NCI-H2107 treated with DMSO at 0.1 percent for 48 hours (cell line): Measurements from ENCODE around the gene ANO10.

Experiments
- DNase-seq: peaks from one replicate; lab custom pipeline; 2025; ENCODE audit not compliant: unreplicated experiment; lab: John Stamatoyannopoulos, UW

The ANO10 gene

DNA sequence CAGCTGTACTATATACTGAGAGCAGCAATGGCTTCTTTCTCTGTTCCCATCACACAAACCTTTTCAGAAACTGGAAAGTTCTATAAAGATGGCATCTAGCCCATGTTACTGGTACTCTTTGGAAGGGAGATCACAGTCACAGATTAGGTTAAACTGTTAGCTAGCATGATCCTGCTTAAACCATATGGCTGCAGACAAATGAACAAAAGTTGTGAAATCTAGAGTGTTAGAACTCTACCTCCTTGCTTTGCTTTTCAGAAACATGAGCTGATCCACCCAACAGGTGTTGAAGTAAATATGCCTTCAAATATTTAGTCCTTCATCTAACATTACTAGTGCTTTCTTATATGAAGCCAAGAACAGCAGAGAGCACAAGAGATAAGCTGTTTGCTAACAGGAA lies 232.9 kb downstream of the ANO10 start:
- no peak for DNase-seq

DNA sequence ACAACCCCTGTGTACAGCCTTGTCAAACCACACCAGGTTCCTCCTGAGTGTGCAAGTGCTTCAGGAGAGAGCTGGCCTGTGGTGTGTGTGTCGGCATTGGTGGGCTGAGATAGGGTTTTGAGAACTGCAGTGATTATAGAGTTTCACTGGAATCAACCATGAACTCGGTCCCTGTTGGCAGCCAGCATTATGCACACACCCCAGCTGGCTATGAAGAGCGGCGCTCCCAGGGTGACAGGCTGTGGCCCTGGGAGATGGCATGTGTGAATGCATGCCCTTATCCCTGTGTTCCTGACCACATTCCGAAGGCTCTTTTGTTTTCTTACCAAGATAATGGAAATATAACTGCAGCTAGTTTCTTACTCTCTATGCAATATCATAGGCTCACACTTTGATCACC lies 233.6 kb downstream of the ANO10 start:
- DNase-seq, result no peak

DNA sequence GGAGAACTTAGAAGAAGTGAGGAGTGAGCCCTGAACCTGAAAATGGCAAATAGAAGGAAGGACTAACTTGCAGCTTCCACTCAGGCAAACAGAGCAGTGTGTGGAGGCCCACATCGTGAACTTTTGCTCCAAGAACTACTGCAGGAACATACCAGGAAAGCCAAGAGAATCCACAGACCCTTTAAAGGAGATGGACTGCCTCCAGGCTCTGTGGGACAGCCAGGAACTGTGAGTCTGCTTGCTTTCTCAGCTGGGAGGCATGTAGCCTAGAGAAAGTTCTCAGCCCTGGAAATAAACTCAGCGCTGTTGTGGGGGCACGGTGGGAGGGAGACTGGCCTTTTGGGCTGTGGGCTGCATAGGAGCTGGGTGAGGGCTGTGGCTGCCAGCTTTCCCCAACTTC lies 242.5 kb downstream of the ANO10 start:
- no peak for DNase-seq

DNA sequence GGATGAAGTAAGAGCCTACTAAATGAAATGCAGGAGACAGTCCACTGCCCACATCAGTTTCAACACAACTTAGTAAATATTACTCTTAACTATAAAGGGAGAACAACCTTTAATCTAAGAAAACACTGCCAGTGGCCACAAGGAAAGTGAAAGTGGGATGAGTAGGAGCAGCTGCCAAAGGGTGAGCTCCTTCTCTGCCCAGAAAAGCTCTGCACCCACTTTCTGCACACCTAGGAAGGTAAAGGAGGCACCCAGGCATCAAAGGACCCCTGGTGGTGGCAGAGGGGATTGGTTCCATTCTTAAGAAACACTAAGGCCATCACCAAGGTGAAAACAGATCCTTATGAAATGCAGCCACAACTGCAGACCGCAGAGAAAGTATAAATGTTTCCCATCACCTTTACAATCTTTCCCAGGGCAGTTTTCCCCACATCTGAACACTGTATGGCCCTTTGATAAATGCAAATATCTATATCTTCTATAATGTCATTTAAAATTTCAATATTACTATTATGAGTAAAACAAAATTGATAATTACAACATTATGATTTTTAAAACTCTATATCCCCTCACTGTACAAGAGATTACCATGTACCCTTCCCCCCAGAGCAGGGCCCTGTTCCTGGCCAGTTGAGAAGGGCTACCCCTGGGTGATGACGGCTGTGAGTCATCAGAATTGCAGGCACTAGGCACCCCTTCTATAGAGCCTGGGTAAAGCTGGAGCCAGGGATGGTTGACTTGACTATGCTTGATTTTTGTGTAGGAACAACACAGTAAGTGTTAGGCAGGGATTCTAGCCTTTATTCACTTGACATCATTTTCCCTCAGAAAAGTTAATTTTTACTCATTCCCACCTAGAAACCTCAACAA lies 243.5 kb downstream of the ANO10 start:
- peak; percentile 0 for DNase-seq

DNA sequence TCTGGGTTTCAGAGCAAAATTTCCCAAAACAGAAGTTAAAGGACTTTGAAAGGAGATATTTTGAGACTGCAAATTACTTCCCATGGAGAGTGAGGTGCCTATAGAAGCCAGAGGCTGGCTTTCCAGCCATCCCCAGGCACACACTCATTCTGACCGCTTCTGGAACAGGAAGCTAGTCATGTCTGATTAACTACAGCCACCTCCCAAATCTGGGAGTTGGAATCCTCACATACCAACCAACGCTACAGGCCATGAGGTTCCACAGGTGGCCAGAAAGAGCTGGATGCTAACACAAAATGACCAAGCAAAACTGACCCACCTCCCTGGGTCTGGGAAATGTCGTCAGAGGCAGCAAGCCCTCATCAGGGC lies 248.3 kb downstream of the ANO10 start:
- no peak for DNase-seq

DNA sequence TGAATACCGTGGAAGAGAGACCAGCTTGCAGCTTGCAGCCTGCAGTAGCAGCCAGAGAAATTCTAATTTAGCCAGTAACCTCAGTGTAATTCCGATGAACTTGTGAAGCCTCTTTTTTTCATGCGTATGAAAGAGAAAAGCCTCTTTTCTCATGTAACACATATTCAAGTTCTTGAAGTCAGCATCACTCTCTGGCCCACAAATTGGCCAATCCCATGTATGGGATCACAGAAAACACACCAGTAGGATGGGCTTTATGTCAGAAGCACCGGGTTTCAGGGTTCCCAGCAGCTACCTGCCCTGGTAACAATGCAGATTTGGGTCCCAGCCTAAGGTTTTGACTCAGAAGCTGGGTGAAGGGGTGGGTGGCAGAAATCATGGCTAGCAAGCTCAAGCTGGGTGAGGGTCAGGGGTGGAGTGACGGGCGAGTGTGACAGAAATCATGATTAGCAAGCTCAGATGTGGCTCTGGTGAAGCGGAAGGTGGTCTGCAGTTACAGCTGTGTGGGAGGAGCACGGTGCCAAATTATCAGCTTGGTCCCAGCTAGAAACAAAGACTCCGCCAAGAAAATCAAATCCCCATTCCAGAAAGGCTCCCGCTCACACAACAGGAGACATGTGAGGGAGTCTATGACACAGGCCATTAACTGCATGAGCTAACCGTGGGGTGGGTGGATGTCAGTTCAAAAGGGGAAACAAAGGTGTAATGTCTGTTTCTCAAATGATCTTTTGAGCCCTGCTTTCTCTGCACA lies 248.8 kb downstream of the ANO10 start:
- DNase-seq, result no peak

DNA sequence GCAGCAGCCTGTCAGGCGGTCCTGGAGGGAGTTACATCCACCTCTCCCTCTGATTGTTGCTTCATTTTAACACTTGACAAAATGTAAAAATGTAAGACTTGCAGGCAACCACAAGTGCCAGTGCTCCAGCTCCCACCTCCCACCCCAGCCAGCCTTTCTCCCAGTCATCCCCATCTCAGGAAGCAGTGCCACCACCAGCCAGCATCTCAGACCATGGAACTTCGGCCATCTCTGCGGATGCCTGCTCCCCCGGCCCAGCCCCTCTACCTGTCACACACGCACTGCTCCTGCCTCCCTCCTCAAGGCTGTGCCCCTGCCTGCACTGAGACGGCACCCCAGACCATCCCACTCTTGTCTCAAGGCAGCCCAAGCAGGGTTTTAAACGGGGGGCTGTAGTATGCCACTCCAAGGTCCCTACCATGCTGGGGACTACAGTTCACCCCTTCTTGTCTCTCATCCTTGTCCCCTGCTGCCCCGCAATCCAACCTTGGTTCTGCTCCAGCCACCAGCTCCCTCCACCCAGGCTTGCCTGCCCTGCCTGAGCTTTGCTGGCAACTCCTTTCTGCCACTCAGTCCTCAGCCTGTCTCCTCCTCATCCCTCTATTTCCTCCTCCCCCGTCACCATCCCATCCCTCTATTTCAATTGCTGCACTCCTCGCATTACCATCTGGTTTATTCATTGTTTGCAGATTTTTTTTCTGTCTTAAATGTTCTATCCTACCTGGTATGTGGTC lies 249.6 kb downstream of the ANO10 start:
- DNase-seq, result no peak

DNA sequence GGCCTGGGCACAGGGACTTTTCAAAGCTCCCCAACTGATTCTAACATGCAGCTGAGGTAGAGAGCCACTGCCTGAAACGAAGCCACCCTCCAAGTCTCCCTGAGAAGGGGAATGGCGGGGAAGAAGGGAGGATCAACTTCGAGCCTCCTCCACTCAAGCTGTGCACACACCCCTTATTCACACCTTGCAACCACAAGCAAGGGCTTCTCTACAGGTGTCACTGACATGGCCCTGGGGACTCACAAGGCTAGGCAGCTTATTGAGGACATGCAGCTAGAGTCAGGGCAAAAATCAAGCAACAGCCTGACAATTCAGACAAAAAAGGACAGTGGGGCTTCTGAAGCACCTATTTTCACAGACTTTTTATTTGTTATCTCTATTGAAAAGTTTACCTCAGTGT lies 250.3 kb downstream of the ANO10 start:
- DNase-seq, result no peak

DNA sequence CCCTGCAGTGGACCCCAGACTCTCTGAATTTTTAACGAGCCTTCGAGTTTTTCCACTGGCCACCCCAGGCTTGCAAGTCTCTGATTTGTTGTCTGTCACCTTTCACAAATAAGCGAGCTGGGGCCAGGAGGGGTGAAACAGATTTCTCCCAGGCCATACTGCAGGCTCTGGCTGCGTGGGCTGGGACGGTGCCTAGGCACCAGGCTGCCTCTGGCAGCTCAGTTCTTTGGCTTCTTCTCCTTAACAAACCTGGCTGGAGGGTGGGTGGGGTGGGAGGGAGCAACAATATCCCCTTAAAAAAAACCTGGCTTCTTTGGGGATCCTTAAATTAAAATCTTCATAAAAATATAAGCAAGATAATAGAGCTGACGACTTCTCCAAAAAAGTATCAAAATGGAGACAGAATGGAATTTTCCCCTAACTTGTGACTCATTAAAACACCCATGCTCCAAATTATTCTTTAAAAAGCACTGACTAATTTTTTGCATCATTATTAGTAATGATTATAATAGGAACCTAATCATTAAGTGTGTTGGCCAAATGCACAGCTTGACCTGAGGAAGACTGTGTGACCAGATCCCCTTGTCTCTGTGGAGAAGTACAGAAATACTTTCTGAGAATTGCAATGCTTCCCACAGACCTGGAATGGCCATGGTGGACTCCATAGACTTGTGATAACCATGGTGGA lies 251.4 kb downstream of the ANO10 start:
- DNase-seq, result no peak

DNA sequence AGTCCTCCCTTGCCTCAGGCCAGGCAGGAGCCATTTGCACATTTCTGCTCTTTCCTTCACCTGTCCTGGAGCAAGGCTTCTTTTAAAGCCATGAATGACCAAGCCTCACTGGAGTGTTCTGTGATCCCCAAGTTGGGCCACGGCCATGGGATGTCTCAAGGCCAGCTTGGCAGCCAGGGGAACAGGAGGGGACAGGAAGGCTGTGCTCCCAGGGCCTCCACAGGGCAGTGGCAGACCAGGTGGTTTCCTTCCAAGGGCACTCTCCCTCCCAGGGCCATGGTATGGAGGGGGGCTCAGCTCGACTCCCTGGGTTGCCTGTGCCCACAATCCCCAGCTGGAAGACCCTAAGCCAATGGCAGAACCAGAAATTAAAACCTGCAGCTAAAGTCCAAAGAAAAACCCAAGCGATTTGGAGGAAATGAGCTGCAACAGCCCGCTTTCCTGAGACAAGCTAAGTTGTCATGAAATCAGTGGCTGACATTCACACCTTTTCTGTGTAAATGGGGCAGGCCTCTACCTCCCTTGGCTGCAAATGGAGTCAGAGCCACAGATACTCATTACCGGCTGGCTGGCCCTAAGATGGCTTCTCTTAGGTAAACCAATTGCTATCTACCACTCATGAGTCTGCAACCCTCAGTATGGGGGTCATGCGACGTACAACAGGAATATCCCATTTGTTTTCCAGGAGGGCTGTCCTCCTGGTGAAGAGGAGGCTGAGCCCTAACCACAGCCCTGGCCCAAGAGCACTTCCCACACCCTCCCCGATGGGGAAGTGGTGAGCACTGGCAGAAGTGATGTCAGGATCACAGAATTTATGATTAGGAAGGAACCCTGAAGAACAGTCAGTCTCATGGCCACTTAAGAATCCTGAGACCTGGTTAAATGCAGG lies 252.2 kb downstream of the ANO10 start:
- no peak for DNase-seq

DNA sequence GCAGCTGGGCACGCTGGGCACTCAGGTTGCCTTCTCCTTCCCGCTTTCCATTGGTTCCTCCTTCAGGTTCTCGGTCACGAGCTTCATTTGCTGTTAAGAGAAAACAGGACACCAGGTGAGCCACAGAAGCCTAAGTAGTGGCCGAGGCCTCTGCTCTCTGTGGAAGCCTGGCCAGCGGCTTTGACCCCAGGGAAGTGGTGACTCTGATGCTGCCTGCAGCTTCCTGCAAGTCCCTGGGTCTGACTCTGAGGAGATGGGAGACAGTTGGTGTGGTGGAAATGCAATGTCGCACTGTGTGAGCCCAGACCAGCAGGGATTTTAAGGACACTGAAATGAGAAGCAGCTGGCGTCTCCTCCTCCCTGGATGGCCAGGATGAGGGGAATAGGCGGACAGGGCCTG lies 254.9 kb downstream of the ANO10 start:
- no peak for DNase-seq

DNA sequence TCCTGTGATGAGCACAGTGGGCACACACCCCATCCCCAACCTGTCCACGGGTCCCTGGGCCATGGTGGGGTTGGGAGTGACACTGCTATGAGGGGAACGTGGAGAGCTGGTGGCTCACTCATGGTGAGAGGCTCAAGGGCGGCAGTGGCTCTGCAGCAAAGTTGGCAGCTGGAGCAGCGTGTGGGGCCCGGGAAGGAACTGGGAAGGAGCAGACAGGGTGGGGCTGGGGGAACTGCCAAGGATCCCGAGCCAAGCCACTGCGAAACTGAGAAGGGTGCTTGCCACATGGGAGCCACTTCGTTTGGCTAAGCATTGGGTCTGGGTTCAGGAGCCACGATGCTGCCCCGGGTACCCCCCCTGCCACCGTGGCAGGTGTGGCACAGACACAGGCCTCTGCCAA lies 255.3 kb downstream of the ANO10 start:
- no peak for DNase-seq

DNA sequence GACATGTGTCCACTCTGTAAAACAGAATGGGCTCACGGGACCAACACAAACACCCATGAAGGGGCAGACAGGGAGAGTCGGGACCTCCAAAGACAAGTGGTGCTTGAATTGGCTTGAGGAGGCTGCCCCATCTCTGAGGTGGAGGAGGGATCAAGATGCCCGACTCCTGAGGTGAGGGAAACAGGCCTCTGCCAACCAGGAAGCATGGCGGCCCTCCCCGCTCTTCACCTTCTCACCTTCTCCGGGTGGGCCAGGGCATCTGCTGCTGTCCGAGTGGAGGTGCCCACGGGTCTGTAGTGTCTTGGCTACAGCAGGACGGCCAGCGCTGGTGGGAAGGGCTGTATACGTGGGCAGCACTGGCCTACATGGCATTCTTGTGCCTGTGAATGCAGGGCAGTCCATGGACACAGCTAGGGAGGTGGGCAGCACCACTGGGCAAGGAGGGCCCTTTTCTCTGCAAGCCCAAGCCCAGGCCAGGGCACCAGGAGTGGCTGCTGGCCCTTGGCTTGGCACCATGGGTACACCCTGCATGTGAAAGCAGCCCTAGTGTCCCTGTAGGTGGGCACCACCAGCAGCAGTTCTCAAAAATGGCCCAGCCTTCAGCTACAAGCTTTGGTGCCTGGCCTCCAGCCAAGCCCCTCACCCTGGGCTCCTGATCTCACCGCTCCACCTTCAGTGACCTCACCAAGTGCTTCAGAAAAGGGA lies 256.1 kb downstream of the ANO10 start:
- DNase-seq, result no peak

DNA sequence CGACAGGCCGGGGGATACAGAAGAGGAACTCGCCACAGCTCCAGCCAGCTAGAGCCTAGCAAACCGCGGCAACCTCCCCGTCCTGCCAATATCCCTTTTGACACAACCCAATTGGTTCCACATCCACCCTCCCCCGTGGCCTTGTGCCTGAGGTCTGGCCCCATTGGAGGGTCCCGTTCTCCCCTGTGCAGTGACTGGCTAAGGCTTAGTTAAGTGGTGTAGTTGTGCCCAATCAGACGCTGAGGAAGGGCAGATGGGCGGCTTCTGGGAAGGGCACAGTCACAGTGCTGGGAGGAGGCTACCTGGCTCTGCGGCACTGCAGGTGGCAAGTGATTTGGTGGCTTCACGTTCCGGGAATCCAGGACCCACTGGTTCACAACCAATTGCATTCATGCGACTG lies 256.9 kb downstream of the ANO10 start:
- DNase-seq, result no peak

DNA sequence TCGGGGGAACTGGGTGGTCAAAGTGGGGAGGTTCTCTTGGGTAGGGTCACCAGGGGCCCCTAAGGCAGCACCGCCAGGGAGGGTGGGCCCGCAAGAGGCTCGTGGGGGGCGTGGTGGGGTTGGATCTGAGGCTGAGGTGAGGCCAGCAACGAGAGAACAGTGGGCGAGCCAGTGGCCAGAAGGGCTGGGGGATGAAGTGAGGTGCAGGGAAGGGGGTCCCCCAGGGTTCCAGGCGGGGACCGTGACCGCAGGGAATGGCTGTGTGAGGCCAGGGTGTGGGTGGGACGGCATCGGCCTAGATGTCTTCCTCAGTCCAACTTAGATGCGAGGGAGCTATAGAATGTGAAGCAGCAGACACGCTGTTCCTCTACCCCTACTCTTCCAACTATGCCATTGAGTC lies 257.3 kb downstream of the ANO10 start:
- DNase-seq, result no peak

DNA sequence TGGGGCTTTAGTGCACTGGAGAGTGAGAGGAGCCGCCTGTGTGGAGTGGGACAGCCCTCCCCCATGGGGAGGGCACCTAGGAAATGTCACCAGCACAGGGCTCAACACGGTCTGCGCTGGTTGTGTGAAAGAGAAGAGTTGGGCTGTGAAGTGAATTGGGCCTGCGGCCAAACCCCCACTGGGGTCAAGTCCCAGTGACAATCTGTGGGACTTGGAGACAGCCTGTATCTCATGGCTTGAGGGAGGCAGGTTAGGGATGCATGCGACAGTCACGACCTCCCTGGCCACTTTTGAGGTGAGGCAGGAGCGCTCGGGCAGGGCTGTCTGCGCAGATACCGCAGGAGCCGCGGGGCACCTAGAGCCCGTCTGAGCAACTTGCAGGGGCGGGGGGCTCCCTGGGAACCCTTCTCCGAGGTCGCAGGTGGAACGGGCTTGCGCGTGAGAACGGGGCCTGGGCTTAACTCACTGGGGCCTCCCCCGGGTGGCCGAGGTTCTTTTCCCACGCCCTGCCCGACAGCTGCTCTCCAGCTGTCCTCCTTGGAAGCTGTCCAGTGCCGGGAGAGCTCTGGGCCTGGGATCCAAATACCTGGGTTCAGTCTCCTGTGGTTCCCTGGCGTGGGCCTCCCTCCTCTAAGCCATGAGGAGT lies 258.1 kb downstream of the ANO10 start:
- no peak for DNase-seq

DNA sequence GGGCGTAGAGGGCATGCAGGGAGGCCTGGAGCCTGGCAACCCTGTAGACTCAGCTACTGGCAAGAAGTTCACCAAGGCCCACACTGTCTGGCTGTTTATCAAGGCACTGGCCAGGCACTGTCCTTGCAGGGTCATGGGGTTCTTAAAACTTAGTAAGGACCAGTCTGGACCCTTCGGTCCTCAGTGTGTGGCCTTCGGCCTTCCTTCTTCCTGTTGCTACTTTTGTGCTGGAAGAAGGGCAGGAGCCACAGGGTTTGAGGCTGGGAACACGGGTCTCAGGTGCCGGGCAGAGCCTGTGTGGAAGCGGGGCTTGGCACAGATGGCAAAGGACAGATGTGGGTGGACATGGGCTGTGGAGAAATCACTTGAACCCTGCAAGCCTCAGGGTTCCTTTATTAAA lies 258.9 kb downstream of the ANO10 start:
- no peak for DNase-seq

DNA sequence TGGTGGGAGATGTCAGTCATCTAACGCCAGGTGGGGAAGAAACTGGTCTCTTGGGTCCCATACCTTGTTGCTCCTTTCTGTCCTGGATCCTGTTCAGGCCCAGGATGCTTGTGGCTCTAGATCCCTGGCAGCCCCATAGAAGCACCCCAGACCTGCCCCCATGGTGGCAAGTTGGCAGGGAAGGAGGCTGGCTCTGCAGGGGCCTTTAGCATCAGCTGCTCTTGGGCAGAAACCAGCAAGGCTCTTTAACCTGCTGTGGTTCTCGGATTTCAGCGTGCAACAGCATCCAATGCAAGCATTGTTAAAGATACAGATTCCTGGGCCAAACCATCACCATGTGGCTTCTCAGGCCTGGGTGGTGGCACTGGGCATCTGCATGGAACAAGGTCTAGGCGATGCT lies 259.6 kb downstream of the ANO10 start:
- DNase-seq, result no peak

DNA sequence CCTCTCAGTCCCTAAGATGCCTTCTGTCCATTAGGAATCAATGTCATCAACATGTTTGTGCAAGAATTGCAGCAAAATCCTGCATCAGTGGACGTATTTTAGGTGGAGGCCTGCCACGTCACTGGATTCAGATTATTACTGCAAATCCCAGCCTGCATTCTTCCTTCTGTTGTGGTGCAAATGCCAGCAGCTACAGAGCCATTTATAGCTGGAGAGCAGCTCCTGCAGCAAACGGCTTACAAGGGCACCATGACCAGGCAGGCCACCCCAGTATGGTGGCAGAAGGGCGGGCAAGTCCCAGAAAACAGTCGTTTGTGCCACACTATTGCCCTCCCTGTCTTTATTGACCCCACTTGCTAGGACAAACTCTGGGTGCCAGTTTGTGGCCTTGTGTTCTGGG lies 260.7 kb downstream of the ANO10 start:
- DNase-seq, result no peak
